ENCODE data around the gene NME4. TPM values are rescaled to one million over a fixed set of nuclear protein-coding genes. Genes with fewer than 3 reads are reported as not detected.

Gene NME4
- total RNA-seq, 1 experiment from 2014 or later, result 68.2 TPM

GRCh38 chr16:405548-406506 lies 8.8 kb downstream of the NME4 start:
- POLR2A ChIA-PET, result no interaction called here
- CTCF ChIA-PET, result no interaction called here
- Histone ChIP-seq H3K27ac (ENCODE audit: low read depth, low read length) (no peak overlapping the region), H3K4me3 (replicated peaks in 1 of 2; ENCODE audit: low read depth in 1 of 2, low read length in 2 of 2) (no peak overlapping the region), H3K27me3 (ENCODE audit: insufficient read depth, low read length) (no peaks in the 10 kb centered on the region), H2AFZ (ENCODE audit: low read depth, low read length, poor library complexity, severe bottlenecking) (no peak overlapping the region), H3K4me1 (ENCODE audit: control insufficient read depth in 1 of 2, insufficient read depth in 2 of 2, low read length in 2 of 2) (no peaks in the 10 kb centered on the region), H3K9me2 (ENCODE audit: insufficient read depth) (no peaks in the 10 kb centered on the region), H4K20me1 (ENCODE audit: insufficient read depth) (no peaks in the 10 kb centered on the region), H3K9me3 (ENCODE audit: control insufficient read depth in 1 of 2, insufficient read depth in 1 of 2, low read depth in 1 of 2, low read length in 2 of 2) (no peaks in the 10 kb centered on the region), H3K4me2 (ENCODE audit: low read length) (no peak overlapping the region), H3K9ac (ENCODE audit: low read length) (no peak overlapping the region), H3K79me2 (ENCODE audit: insufficient read depth, low read length) (no peaks in the 10 kb centered on the region), H3K36me3 (ENCODE audit: control insufficient read depth in 1 of 2, insufficient read depth in 2 of 2, low read length in 2 of 2) (no peaks in the 10 kb centered on the region)
- intact Hi-C loops (cut with micrococcal nuclease), result no loop called here
- DNase-seq (ENCODE audit: low read depth, low spot score), result no peak
- RAD21 ChIA-PET (ENCODE audit: low non-redundant PET in 1 of 2, low total read pairs in 2 of 2, uncharacterized antibody in 2 of 2, unreplicated experiment in 2 of 2), result no interaction called here
- TF ChIP-seq ZNF274 (IDR thresholded peaks at IDR 0.05; ENCODE audit: low read depth, low read length), result no peak
- TF ChIP-seq SIN3A (IDR thresholded peaks at IDR 0.05; ENCODE audit: low read depth), result no peak
- no peak for TF ChIP-seq EZH2 (IDR thresholded peaks at IDR 0.05)
- no peak for TF ChIP-seq SP1 (IDR thresholded peaks at IDR 0.05; ENCODE audit: low read depth)
- TF ChIP-seq EZH2phosphoT487 (IDR thresholded peaks at IDR 0.05; ENCODE audit: borderline replicate concordance), result no peak
- no peak for TF ChIP-seq SRF (IDR thresholded peaks at IDR 0.05; ENCODE audit: low read depth)
- no peak for TF ChIP-seq CBX3 (IDR thresholded peaks at IDR 0.05; ENCODE audit: low read depth)
- TF ChIP-seq ZFX (IDR thresholded peaks at IDR 0.05), result no peak
- no peak for TF ChIP-seq CEBPB (IDR thresholded peaks at IDR 0.05; ENCODE audit: low read depth)
- no peak for TF ChIP-seq ZBTB33 (IDR thresholded peaks at IDR 0.05; ENCODE audit: extremely low read depth, insufficient replicate concordance, low read length)
- no peak for ATAC-seq
- no TSS peak for BruUV-seq (replicated peaks)

Measured in HCT116 (cell line).